HG02623 (cell line): ENCODE results near the gene NPY1R.

Source experiments
- ATAC-seq: cut with Tn5 transposase; IDR thresholded peaks from one replicate; pipeline ENCODE4 v1.9.1; 2021; ENCODE audit warnings: moderate library complexity; ENCODE audit not compliant: unreplicated experiment

NPY1R gene

GRCh38 chr4:163280703-163281519 is 51.5 kb downstream of the NPY1R start:
- no peak for ATAC-seq

- ATAC-seq, result no peak
These were observed 52.7 kb downstream of the NPY1R start for GRCh38 chr4:163279713-163280112.

DNA sequence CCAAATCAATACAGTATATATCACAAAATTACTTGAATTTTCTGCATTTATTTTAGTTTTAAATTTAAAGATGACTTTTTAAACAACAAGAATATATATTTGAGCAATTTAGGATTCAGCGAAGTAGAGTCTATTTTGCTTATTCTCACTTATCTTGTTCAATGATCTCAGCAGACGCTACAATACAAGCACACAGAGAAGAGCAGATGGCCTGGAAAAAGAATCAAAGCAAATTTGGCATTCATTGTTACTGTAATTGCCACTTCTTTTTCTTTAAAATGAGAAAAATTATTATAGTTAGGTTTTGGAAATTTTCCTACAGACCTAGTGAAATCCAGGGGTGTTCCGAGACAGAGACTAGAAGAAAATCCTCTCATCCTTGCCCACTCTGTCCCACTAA is 57.5 kb downstream of the NPY1R start:
- no peak for ATAC-seq
